H9 (cell line): ENCODE data around the gene SEC22C. TPM values are rescaled to one million over a fixed set of nuclear protein-coding genes. Genes with fewer than 3 reads are reported as not detected.

Experiments
- DNase-seq: peaks from one replicate; pipeline ENCODE4 v3.0.0-alpha.2; 2017
- H2AFZ ChIP-seq: one replicate; pipeline ENCODE4 v1.6.1; 2013; ENCODE audit warnings: mild to moderate bottlenecking, low read length, control low read depth, moderate library complexity
- H2AK5ac ChIP-seq: 2 replicates; pipeline ENCODE4 v1.6.1; 2013; ENCODE audit warnings: low read length, control low read depth, mixed read lengths; ENCODE audit not compliant: insufficient read length
- H2BK120ac ChIP-seq: one replicate; pipeline ENCODE4 v1.6.1; 2013; ENCODE audit warnings: low read depth, mild to moderate bottlenecking, low read length, control low read depth, inconsistent platforms; ENCODE audit not compliant: poor library complexity, severe bottlenecking
- H2BK12ac ChIP-seq: 2 replicates; pipeline ENCODE4 v1.6.1; 2013; ENCODE audit warnings: low read length, control low read depth, mixed read lengths, low read depth; ENCODE audit not compliant: insufficient read length
- H2BK15ac ChIP-seq: 2 replicates; pipeline ENCODE4 v1.6.1; 2013; ENCODE audit warnings: low read depth, low read length, control low read depth
- H2BK20ac ChIP-seq: one replicate; pipeline ENCODE4 v1.6.1; 2013; ENCODE audit warnings: low read depth, mild to moderate bottlenecking, low read length, control low read depth, inconsistent platforms; ENCODE audit not compliant: poor library complexity, severe bottlenecking
- H2BK5ac ChIP-seq: 2 replicates; pipeline ENCODE4 v1.6.1; 2013; ENCODE audit warnings: low read length, control low read depth, mixed read lengths; ENCODE audit not compliant: insufficient read length
- H3K14ac ChIP-seq: 2 replicates; pipeline ENCODE4 v1.6.1; 2013; ENCODE audit warnings: low read length, control low read depth; ENCODE audit not compliant: insufficient read depth
- H3K18ac ChIP-seq: 2 replicates; pipeline ENCODE4 v1.6.1; 2013; ENCODE audit warnings: low read depth, mild to moderate bottlenecking, mixed read lengths, low read length, control low read depth; ENCODE audit not compliant: insufficient read length
- H3K23ac ChIP-seq: 2 replicates; pipeline ENCODE4 v1.6.1; 2013; ENCODE audit warnings: low read length, control low read depth, mixed read lengths, low read depth; ENCODE audit not compliant: insufficient read length
- H3K23me2 ChIP-seq: 2 replicates; pipeline ENCODE4 v1.6.1; 2013; ENCODE audit warnings: low read depth, mild to moderate bottlenecking, mixed read lengths, low read length, control low read depth; ENCODE audit not compliant: insufficient read length, poor library complexity, severe bottlenecking
- H3K27ac ChIP-seq: 2 replicates; pipeline ENCODE4 v1.5.1; 2013; ENCODE audit warnings: low read length, control low read depth, mixed read lengths, low read depth; ENCODE audit not compliant: insufficient read length
- H3K27me3 ChIP-seq: 2 replicates; pipeline ENCODE4 v1.6.1; 2013; ENCODE audit warnings: low read length, control low read depth, inconsistent platforms; ENCODE audit not compliant: insufficient read depth
- H3K4ac ChIP-seq: 2 replicates; pipeline ENCODE4 v1.6.1; 2013; ENCODE audit warnings: low read depth, mild to moderate bottlenecking, control low read depth, inconsistent platforms, low read length, moderate library complexity
- H3K4me1 ChIP-seq: 2 replicates; pipeline ENCODE4 v1.6.1; 2013; ENCODE audit warnings: low read length, control low read depth, inconsistent platforms; ENCODE audit not compliant: insufficient read depth
- H3K4me2 ChIP-seq: 2 replicates; pipeline ENCODE4 v1.6.1; 2013; ENCODE audit warnings: low read length, control low read depth, mixed read lengths; ENCODE audit not compliant: insufficient read length, insufficient read depth
- H3K56ac ChIP-seq: 2 replicates; pipeline ENCODE4 v1.6.1; 2013; ENCODE audit warnings: low read depth, mild to moderate bottlenecking, mixed read lengths, low read length, control low read depth; ENCODE audit not compliant: insufficient read length
- H3K79me1 ChIP-seq: 2 replicates; pipeline ENCODE4 v1.6.1; 2013; ENCODE audit warnings: low read depth, mild to moderate bottlenecking, moderate library complexity, low read length, control low read depth, inconsistent platforms; ENCODE audit not compliant: insufficient read depth, poor library complexity, severe bottlenecking
- H3K79me2 ChIP-seq: 2 replicates; pipeline ENCODE4 v1.6.1; 2013; ENCODE audit warnings: low read length, control low read depth, inconsistent platforms; ENCODE audit not compliant: insufficient read depth
- H3K9ac ChIP-seq: 2 replicates; pipeline ENCODE4 v1.6.1; 2013; ENCODE audit warnings: low read length, control low read depth, mixed read lengths; ENCODE audit not compliant: insufficient read length; ENCODE audit errors: extremely low read depth
- H3K9me3 ChIP-seq: one replicate; pipeline ENCODE4 v1.6.1; 2013; ENCODE audit warnings: low read depth, low read length, inconsistent platforms; ENCODE audit not compliant: control insufficient read depth
- H3T11ph ChIP-seq: one replicate; pipeline ENCODE4 v1.6.1; 2013; ENCODE audit warnings: mild to moderate bottlenecking, low read length, control low read depth, inconsistent platforms
- H4K20me1 ChIP-seq: one replicate; pipeline ENCODE4 v1.6.1; 2013; ENCODE audit not compliant: control insufficient read depth, insufficient read length, insufficient read depth
- H4K5ac ChIP-seq: 2 replicates; pipeline ENCODE4 v1.6.1; 2013; ENCODE audit warnings: low read depth, mild to moderate bottlenecking, mixed read lengths, low read length, control low read depth; ENCODE audit not compliant: insufficient read length
- H4K8ac ChIP-seq: replicated peaks from 2 replicates; pipeline ENCODE4 v1.6.1; 2013; ENCODE audit warnings: low read length, control low read depth, mixed read lengths, low read depth; ENCODE audit not compliant: insufficient read length
- H4K91ac ChIP-seq: 2 replicates; pipeline ENCODE4 v1.6.1; 2013; ENCODE audit warnings: low read depth, mild to moderate bottlenecking, moderate library complexity, mixed read lengths, low read length, control low read depth; ENCODE audit not compliant: insufficient read length
- H3K27ac Mint-ChIP-seq, 3 experiments: 2 replicates in 2 of 3; 3 replicates in 1 of 3; pipeline ENCODE4 v1.8.0; 2020 to 2021; ENCODE audit warnings: mixed read lengths in 3 of 3, mild to moderate bottlenecking in 1 of 3, moderate library complexity in 1 of 3
- H3K27me3 Mint-ChIP-seq: 2 replicates; pipeline ENCODE4 v1.8.0; 2021; ENCODE audit warnings: low read depth, mild to moderate bottlenecking, moderate library complexity, mixed read lengths
- H3K36me3 Mint-ChIP-seq, 3 experiments: 2 replicates in 2 of 3; 3 replicates in 1 of 3; pipeline ENCODE4 v1.8.0; 2020 to 2021; ENCODE audit warnings: low read depth in 3 of 3, mixed read lengths in 3 of 3; ENCODE audit not compliant: insufficient read depth in 1 of 3
- H3K4me1 Mint-ChIP-seq, 2 experiments: 2 replicates each; pipeline ENCODE4 v1.8.0; 2020; ENCODE audit warnings: mixed read lengths in 2 of 2
- H3K4me3 Mint-ChIP-seq, 2 experiments: 2 replicates in 1 of 2; 3 replicates in 1 of 2; pipeline ENCODE4 v1.8.0; 2020 to 2021; ENCODE audit warnings: mild to moderate bottlenecking in 2 of 2, mixed read lengths in 2 of 2, moderate library complexity in 1 of 2
- H3K9me3 Mint-ChIP-seq, 2 experiments: 2 replicates in 1 of 2; 3 replicates in 1 of 2; pipeline ENCODE4 v1.8.0; 2020; ENCODE audit warnings: mild to moderate bottlenecking in 2 of 2, mixed read lengths in 2 of 2, moderate library complexity in 1 of 2
- WGBS: extraction: QIAGEN DNeasy Blood & Tissue Kit; methylation state at CpG from one replicate; pipeline ENCODE4 v1.1.7; 2013; ENCODE audit warnings: missing lambda C conversion rate, low lambda C conversion rate, mixed read lengths; ENCODE audit not compliant: insufficient read length; ENCODE audit errors: extremely low coverage; 5-methylcytosine and 5-hydroxymethylcytosine counted together
- total RNA-seq: library from RNA; stranded (reverse); gene quantifications from 2 replicates; pipeline ENCODE4 v1.2.1, GENCODE V29; 2021
- TF ChIP-seq, protein P1 (sequence below): fragments of 200-600 bp; sonication (generic); conservative IDR thresholded peaks from 3 replicates; pipeline ENCODE4 v1.8.0; 2021; ENCODE audit warnings: antibody characterized with exemption, mild to moderate bottlenecking

The SEC22C gene
- total RNA-seq, 1 experiment from 2014 or later: 28.2 TPM

DNA sequence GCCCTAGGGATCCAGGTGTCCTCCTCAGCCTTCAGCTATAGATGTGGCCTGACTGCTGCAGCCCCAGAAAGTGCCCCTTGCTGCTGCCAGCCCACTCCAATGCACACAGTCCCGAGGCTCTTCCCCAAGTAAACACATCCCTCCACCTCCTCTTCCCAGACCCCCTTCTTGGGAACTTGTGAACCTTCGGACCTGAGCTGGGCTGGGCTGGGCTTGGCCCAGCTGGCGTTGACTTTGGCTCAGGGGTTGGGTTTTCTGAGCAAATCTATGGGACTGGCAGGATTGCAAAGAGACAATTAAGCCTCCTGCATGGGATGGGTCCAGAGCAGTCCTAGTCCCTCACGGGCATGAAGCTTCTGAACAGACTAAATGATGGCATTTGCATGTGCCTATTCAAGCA lies 64.7 kb downstream of the SEC22C start:
- Histone ChIP-seq H2BK120ac (no peak overlapping the region), H2BK12ac (no peak overlapping the region), H3K4ac (no peak overlapping the region), H3K14ac (no peak overlapping the region), H2BK20ac (no peak overlapping the region), H3K18ac (no peak overlapping the region), H3K56ac (no peak overlapping the region), H3K27ac (no peak overlapping the region), H3K4me1 (no peaks in the 10 kb centered on the region), H3K9ac (no peak overlapping the region), H3T11ph (no peak overlapping the region), H3K4me2 (no peak overlapping the region), H4K20me1 (no peaks in the 10 kb centered on the region), H3K9me3 (no peaks in the 10 kb centered on the region), H3K79me1 (no peaks in the 10 kb centered on the region), H4K5ac (no peak overlapping the region), H2AK5ac (no peak overlapping the region), H3K79me2 (no peaks in the 10 kb centered on the region), H2BK15ac (no peak overlapping the region), H2BK5ac (no peak overlapping the region), H3K23ac (no peak overlapping the region), H2AFZ (no peak overlapping the region), H4K91ac (no peak overlapping the region), H4K8ac (no peak overlapping the region), H3K27me3 (no peaks in the 10 kb centered on the region), H3K23me2 (no peaks in the 10 kb centered on the region)
- no CpG with 5 or more reads among the region's 4 CpGs for WGBS
- Mint-ChIP-seq H3K9me3 (no peaks in the 10 kb centered on the region), H3K4me1 (no peaks in the 10 kb centered on the region), H3K36me3 (peaks cover 0 to 2% (median 0%) of the 10 kb centered on the region in 3 experiments; a peak in 1 of 7 replicates), H3K27ac (no peak overlapping the region), H3K27me3 (peaks cover 1% of the 10 kb centered on the region; the same call in 1 of the 2 replicates), H3K4me3 (no peak overlapping the region)
- TF ChIP-seq, protein P1, sequence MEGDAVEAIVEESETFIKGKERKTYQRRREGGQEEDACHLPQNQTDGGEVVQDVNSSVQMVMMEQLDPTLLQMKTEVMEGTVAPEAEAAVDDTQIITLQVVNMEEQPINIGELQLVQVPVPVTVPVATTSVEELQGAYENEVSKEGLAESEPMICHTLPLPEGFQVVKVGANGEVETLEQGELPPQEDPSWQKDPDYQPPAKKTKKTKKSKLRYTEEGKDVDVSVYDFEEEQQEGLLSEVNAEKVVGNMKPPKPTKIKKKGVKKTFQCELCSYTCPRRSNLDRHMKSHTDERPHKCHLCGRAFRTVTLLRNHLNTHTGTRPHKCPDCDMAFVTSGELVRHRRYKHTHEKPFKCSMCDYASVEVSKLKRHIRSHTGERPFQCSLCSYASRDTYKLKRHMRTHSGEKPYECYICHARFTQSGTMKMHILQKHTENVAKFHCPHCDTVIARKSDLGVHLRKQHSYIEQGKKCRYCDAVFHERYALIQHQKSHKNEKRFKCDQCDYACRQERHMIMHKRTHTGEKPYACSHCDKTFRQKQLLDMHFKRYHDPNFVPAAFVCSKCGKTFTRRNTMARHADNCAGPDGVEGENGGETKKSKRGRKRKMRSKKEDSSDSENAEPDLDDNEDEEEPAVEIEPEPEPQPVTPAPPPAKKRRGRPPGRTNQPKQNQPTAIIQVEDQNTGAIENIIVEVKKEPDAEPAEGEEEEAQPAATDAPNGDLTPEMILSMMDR: no peak
- DNase-seq: no peak
